Liver (tissue), 3 donors: Measurements from ENCODE around the gene ARHGEF7.

Experiments
- CTCF ChIP-seq: fragments of 150-350 bp; IDR thresholded peaks from 2 replicates; pipeline ENCODE4 v1.5.1; 2017; ENCODE audit warnings: improper control_type of control experiment, low read depth, low read length; ENCODE audit not compliant: missing input control
- EGR1 ChIP-seq, 2 donors: IDR thresholded peaks; 2 replicates each; pipeline ENCODE4 v1.6.1; 2016 to 2018; ENCODE audit warnings: antibody characterized with exemption in 2 of 2, low read depth in 2 of 2
- FOXA1 ChIP-seq: IDR thresholded peaks from 2 replicates; pipeline ENCODE4 v1.6.1; 2016; ENCODE audit warnings: antibody characterized with exemption
- FOXA2 ChIP-seq: IDR thresholded peaks from 2 replicates; pipeline ENCODE4 v1.6.1; 2016; ENCODE audit warnings: antibody characterized with exemption
- GABPA ChIP-seq, 2 donors: IDR thresholded peaks in 1 of 2; conservative IDR thresholded peaks in 1 of 2; 2 replicates each; pipeline ENCODE4 v1.6.1; 2016; ENCODE audit warnings: antibody characterized with exemption in 2 of 2, mild to moderate bottlenecking in 1 of 2, moderate library complexity in 1 of 2
- HNF4A ChIP-seq, 2 donors: conservative IDR thresholded peaks; 2 replicates each; pipeline ENCODE4 v1.6.1; 2016; ENCODE audit warnings: antibody characterized with exemption in 2 of 2, mild to moderate bottlenecking in 2 of 2
- MAX ChIP-seq: IDR thresholded peaks from 2 replicates; pipeline ENCODE4 v1.6.1; 2016; ENCODE audit warnings: antibody characterized with exemption
- NR2F2 ChIP-seq: IDR thresholded peaks from 2 replicates; pipeline ENCODE4 v1.6.1; 2016; ENCODE audit warnings: antibody characterized with exemption
- RAD21 ChIP-seq, 2 donors: IDR thresholded peaks; 2 replicates each; pipeline ENCODE4 v1.6.1; 2016; ENCODE audit warnings: antibody characterized with exemption in 2 of 2, mild to moderate bottlenecking in 2 of 2
- REST ChIP-seq: IDR thresholded peaks from 2 replicates; pipeline ENCODE4 v1.6.1; 2016; ENCODE audit warnings: antibody characterized with exemption, mild to moderate bottlenecking
- RXRA ChIP-seq, 2 donors: IDR thresholded peaks; 2 replicates each; pipeline ENCODE4 v1.6.1; 2017 to 2018; ENCODE audit warnings: antibody characterized with exemption in 2 of 2, mild to moderate bottlenecking in 1 of 2
- SP1 ChIP-seq: IDR thresholded peaks from 2 replicates; pipeline ENCODE4 v1.6.1; 2018; ENCODE audit warnings: antibody characterized with exemption, mild to moderate bottlenecking
- TAF1 ChIP-seq: conservative IDR thresholded peaks from 2 replicates; pipeline ENCODE4 v1.6.1; 2016; ENCODE audit warnings: antibody characterized with exemption, mild to moderate bottlenecking
- YY1 ChIP-seq: IDR thresholded peaks from 2 replicates; pipeline ENCODE4 v1.6.1; 2016; ENCODE audit warnings: antibody characterized with exemption, mild to moderate bottlenecking
- donor health status: healthy.
- donor health status: healthy.

- TF ChIP-seq FOXA1 (no peak), SP1 (no peak), REST (no peak), YY1 (no peak), CTCF (no peak), RAD21 (IDR thresholded peaks at IDR 0.05) (no peak), EGR1 (IDR thresholded peaks at IDR 0.05; ENCODE audit: low read depth in 2 of 2) (no peak), FOXA2 (no peak), RXRA (IDR thresholded peaks at IDR 0.05) (no peak), MAX (no peak), GABPA (IDR thresholded peaks at IDR 0.05 in 1 of 2, conservative IDR thresholded peaks at IDR 0.05 in 1 of 2) (no peak), TAF1 (no peak), NR2F2 (no peak), HNF4A (conservative IDR thresholded peaks at IDR 0.05) (no peak)
Measured at GRCh38 chr13:111253365-111253872, 138.3 kb downstream of the ARHGEF7 start.
